HG02840 (cell line): ENCODE results near the gene EHD4.

ENCODE experiments used
- ATAC-seq: cut with Tn5 transposase; IDR thresholded peaks from one replicate; pipeline ENCODE4 v1.9.1; 2021; ENCODE audit warnings: mild to moderate bottlenecking, moderate library complexity, moderate number of reproducible peaks; ENCODE audit not compliant: unreplicated experiment, low FRiP score

The EHD4 gene

DNA sequence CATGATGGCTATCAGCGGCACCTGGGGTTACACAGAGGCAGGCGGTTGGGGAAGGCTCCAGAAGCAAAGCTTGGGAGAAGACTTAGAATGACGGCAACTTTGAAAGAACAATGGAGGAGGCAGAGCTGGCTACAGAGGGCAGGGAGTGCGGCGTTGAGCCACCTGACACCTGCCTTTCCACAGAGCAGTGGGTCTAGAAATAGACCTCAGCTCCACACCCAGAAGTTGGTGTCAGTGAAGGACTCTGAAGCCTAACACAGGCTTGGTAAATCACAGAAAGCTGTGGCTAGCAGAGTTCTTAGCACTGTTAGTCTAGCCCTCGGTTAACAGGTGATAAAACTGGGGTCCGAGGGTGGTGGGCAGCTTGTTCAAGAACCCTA, 23.1 kb upstream of the EHD4 start:
- ATAC-seq = no peak

DNA sequence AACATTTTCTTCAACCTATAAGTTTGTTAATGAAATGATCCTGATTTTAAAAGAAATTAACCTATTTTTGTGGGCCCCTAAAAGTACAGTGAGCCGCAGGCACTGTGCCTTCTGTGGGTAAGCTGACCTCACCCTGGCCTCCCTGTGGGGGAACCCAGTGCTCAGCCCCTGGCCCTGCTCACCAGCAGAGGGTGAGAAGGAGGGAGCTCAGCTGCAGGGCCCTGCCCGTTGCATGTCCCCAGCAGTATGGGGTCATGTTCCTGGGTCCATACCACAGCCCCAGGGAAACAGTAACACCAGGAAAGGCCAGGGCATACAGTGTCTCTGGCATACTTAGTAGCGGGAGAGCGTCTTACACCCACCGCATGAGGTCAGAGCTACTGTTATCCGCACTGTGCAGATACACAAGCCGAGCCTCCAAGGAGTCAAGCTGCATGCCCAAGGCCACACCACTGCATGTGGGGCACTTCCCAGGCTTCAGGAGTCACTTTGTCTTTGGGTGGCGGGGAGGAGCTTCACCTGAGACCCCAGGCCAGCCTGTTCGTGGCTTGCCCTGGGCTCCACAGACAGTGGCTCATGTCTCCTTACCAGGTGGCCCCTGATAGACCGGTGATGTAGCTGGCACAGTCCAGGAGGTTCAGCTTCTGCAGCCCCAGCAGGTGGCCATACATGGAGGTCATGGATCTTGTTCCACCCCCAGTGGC, 22.6 kb upstream of the EHD4 start:
- ATAC-seq = no peak

DNA sequence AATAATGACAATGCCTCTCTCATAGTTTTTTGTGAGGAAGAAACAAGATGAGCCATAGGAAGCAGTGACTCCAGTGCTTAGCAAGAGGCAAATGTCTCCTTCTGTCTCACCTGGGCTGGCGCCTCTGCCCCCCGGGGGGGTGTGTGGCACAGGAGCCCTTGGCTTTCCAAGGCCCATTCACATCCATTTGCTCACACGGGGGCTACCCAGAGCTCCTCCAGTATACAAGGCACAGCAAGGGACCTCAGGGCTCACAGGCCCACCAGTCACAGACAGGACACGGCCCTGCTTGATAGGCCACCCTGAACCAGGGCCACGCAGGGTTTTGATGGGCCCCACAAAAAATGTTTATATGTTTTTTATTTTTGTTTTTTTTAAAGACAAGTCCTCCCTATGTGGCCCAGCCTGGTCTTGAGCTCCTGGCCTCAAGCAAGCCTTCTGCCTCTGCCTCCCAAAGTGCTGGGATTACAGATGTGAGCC, 21.9 kb upstream of the EHD4 start:
- no peak for ATAC-seq

DNA sequence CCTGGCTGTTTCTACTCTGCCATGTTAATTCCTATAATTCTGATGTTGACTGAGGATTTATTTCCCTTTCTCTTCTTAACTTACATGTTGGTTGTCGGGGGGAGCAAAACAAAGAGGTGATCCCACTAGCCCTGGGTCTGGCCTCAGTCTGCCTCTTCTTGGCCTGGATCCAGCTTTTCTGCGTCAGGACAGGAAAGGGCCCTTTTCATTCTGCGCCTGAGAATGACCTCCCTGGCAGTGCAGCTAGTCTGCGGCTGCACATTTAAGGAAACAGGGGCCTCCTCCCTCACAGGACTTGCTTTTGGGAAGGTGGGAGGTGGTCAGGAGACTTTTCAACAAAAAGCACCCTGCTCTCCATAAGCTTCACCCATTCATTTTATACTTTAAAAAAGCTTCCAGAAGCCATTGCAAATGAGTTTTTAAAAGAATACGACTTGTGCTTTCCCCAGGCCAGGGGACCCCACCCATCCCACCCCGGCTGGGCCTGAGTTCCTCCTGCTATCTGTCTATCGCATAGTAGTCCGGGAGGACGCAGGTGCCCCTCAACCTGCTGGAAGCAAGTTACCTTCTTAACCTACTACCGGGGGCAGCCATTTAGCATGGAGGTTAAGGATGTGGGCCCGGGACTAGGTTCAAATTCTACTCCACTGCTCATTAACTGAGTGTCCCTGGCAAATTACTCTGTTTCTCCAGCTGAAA, 21.3 kb upstream of the EHD4 start:
- no peak for ATAC-seq

DNA sequence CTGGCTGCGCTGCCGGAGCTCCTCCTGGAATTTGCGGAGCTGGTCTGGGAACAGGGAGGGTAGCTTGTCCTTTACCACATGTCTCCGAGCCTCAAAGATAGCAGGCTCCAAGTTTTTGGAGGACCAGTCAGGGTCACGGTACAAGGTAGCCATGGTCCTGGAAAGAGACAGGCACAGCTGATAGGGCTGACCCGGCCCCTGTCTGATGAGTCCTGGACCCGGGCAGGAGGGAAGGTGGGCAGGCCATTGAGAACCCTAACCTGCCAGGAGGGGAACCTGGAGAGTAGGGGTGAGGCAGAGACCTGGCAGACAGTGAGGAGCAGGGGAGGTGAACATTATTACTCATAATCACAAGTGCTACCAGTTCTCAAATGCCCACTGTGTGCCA, 20.4 kb upstream of the EHD4 start:
- ATAC-seq = no peak

DNA sequence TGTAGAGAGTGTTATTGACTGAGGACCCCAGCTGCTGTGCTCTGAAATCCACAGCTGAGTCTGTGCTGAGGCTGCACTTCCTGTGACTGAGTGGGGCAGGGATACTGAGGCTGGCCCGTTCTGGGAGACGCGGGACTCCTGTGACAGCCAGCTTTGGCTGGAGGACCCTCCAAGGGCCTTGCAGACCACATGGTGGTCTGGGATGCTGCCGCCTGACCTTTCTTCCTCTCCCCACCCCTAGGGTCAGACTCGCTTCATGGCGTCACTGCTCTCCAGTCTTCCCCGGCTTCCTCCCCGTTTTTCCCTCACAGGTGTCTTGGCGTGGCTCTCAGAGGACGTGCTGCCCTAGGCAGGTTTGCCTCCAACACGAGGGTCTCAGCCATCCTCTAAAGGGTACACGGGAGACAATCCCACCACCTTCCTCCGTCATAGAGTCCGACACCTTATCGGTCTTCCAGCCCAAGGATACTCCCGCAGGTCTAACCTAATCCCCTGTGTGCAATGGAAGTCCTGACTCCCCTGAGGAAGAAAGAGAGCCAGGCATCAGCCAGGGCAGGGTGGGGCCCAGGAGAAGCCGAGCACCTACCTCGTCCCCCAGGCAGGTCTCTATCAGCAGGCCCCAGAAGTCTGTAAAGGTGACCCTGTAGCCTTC, 19.9 kb upstream of the EHD4 start:
- ATAC-seq = no peak

DNA sequence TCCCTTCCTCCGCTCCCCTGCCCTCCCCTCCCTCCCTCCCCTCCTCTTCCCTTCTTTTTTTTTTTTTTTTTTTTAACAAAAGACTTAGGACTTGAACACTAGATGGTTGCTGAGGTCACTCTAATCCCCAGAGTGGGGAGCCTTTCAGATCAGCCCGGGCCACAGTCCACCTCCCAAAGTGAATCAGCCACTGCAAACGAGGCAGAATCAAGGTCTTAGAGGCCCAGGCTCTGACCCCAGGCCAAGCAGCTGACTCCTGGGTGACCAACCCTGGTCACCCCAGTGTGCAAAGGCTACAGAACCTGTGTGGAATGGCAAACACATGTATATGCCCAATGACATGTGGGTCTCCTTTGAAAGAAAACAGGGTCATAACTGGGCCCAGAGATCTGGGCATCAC, 18.3 kb upstream of the EHD4 start:
- no peak for ATAC-seq

DNA sequence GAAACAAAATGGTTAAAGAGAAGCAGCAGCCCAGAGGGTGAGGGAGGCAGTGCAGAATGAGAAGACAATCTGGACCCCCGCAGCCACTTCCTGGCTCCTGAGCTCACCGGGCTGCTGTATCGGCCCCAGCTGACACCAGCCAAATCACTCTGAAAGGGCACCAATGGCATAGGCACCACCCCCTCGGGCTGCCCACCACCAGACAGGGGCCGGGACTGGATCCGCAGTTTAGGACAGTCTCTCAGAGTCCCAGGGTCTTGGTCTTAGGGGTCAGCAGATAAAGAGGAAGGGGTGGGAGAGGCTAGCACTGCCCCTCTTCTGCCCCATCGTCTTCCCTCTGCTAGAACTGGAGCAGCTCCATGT, 17.9 kb upstream of the EHD4 start:
- ATAC-seq = no peak

DNA sequence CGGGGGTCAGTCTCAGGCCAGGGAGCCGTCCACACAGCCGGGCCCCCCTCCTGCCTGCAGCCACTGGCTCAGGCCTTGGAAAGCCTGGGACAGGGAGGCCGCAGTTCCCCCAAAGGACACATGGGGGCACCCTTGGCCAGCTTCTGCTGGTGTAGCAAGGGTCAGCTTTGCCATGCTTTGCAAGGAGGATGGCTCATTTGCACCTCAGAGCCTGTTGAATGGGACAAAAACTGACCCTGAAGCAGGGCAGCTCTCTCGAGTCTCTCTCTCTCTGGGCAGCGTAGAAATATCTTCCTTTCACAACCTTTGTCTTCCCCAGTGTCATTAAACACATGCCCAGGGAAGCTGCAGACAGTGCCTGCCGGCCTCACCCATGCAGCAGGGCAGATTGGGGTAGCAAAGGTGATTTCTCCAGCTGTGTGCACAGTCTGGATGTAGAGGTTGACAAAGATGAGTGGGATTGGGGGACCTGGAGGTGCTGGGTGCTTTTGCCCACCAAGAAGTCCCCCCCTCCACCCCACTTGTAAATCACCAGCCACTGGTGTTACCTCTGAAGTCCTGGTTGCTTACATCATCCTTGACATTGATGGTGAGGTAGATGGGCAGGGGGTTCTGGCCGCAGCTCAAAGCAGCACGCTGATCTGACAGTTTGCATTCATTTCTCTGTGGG, 17.4 kb upstream of the EHD4 start:
- no peak for ATAC-seq

DNA sequence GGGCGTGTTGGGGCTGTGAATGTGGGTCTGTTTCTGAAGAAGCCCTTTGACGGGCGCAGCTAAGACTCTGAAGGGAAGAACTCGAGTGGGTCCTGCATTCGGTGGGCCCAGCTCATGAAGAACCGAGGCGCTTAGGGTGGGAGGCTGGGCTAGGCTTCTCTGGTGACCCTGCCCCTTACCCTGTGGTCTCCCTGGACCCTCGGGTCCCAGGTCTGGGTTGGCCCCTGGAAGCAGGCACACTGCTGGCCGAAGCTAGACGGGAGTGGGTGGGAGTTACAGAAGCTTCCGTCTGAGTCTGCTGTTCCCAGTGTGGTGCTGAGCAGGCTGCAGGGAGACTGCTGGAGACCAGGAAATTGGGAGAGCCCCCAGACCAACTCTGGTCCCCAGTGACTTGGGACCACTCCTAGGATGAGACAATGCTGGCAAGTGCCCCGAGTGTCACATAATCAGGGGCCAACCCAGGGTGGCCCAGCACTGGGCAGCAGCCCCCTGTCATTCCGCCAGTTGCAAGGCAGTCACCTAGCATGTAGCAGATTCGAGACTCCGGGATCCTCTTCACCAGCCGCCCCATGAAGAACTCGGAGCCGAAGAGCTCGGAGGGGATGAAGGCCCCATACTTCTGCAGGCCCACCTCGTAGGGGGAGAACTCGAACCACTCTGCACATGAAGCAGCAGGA, 16.7 kb upstream of the EHD4 start:
- ATAC-seq = no peak

DNA sequence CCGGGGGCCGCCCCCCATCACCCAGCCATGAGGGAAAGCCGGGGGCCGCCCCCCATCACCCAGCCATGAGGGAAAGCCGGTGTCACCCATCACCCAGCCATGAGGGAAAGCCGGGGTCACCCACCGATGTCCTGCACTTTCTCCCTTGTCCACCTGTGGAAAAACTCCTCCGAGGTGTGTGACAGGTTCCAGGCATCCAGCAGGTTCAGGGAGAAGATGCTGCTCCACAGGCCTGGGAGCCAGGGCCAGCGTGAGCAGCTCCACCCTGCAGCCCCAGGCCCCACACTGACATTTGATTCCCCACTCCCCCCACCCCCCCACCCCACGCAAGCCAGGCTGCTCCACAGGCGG, 15.5 kb upstream of the EHD4 start:
- ATAC-seq = no peak

DNA sequence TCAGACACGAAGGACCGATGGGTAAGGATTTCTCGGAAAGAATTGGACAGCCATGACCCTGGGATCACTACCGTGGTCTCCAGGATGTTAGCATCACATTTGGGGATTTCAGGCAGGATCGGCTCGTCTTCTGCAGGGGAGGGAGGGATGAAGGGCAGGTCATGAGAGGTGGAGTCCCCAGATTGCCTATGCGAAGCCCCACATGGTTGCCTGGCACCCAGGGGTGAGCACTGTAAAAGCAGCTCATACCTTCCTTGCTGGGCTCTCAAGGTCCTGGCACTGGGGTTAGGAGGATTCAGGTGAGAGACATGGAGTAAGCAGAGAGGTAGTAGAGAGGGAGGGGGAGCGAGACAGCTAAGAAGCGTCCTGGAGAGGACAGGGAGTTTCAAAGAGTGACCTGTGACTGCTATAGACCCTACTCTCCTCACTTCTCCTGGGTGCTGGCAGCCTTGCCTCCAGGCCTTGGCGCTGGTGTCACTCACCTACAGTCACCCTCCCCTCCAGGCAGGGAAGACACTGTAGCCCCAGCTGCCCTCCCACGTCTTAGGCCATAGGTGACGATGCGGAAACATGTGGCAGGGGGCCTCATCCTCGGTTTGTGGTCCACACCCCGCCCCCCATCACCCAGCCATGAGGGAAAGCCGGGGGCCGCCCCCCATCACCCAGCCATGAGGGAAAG, 15.0 kb upstream of the EHD4 start:
- no peak for ATAC-seq

DNA sequence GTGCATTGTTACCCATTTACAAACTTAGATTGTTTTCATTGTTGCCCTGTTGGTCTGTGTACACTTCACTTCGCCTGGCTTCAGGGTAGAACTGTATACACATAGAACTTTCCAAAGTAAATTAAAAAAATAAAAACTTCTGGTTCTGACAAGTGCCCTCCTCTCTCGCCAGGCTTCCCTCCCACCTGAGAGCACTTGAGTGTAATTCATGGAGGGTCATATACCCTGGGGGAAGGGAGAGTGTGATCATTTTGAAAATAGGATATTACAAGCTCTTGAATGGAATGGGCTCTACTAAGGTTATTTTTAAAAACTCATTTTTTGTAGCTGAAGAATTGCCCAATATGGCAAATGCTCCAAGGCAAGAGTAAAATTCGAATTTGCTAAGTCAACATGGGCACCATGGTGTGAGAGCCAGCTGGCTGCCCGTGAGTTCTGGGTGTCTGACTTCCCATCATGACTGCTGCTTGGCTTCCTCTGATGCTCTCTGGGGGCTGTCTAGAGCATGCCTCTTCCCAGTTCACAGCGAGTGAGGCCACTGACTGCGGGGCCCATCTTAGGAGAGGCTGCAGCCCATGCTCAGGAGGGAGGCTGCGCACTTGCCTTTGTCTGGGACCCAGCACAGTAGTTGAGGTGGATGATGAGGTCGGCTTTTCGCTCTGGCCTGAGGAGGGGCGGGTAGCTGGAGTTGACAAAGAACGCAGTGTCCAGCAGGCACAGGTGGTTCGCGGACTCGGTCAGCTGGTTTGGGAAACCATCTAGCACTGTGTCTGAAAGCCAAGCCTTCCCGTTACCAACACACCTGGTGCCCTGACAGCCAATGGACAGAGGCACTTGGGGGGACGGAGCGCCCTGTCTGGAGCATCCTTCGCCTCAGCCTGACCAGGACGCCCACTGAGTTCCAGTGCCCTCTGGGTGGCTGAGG, 13.1 kb upstream of the EHD4 start:
- ATAC-seq = no peak

DNA sequence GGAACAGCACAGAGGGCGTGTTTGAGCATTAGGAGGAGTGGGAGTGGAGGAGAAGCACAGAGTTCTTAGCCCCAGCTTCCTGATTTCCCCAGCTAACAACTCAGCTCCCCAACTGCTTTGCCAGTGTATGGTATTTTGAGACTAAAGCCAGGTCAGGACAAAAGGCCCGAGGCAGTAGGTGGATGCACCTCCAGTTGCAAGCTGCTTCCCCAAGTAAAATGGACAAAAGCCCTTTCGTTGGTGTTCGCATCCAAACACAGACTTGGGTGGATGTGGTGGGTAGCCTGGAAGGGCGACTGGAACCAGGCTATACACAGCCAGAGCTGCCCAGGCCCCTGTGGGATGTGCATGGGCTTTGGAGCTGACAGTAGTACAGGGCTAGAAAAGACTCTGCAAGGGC, 12.3 kb upstream of the EHD4 start:
- ATAC-seq = no peak

DNA sequence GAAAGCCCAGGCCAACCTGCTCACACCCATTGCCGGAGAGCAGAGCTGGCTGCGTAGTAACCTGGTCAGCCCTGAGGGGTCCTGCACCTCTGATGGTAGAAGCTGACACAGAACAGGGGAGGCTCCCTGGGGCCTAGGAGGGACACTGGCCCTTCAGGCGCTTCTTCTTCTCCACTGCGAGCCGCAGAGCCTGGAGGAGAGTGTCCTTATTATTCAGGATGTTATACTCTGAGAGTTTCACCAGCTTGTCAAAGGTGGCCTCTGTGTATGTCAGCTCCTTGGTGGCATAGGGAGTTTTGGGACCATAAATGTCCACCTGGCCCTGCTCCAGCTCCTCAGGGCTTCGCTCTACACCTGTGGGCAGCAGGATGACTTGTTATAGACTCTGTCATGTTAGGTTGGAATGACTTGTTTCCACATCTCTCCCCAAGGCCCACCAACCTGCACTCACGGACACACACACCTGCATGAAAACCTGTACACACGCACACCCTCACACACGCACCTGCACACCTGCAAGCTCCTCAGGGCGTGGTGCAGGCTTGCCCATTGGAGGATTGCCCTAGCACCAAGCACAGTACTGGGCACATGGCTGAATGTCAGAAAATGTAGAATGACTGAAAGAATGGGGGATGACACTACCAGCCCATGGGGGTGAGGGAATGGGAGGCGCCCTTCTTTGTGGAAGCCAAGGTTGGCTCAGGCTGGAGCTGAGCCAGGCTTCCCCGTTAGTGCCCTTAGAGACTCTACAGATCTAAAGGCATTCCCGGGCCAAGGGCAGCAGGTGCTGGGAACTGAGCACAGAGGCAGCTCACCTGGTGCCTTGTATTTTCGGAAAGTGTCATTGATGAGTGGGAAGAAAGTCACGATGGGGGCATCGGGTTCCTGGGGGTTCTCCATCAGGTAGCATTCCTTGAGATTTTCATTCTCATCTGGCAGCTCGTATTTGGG, 11.5 kb upstream of the EHD4 start:
- ATAC-seq = no peak

DNA sequence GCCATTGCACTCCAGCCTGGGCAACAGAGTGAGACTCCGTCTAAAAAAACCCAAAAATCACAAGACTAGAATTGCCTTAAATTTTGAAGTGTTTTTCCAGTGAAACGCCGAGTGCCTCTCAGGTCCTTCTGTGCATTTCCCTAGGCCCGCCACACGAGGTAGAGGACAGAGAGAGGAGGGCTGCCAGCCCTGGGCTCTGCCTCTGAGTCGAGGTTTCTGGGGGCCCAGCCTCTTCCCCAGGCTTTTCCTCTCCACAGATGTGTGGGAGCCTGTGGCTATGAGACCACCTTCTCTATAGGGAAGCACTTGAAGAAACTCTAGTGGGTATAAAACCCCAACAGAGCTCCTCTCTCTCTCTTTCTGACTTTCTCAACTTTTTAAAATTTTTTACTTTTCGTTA, 10.9 kb upstream of the EHD4 start:
- no peak for ATAC-seq

DNA sequence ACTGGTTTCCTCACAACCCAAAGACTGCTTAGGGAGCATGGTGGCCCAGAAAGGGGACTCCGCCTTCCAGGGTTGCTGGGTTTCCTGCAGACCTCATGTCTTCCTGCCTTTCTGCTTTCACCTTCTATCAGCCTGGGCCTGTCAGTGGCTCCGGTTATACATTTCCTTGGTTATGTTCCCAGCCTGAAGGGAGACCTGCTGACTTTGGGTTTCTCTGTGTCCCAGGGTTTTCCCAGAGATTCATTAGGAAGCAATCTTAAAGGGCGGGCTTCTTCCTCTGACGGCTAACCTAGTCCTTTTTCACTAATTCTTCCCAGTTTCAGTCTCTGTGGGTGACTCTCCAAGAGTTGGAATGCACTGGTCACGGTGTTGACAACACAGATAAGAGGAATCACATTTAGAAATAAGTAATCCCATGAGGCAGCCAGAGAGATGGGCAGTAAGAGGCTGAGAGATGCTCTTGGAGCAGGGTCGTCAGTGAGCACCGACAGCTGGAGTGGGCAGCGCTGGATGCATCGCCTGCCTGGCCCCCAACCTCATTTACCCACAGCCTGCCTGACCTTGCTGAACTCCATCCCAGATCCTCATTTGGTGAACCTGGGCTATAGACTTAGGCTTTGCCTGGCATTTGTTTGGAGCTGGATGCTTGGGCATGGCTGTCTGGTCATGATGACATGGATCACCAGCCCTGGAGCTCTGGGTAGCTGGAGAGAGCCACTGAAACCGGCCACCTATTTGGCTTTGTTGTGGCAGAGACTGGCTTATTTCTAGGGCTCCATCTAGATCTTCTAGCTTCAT, 10.0 kb upstream of the EHD4 start:
- no peak for ATAC-seq
